Non-pigmented ciliary epithelial cell (primary cell): ENCODE data around the gene LSM10.

Experiments
- DNase-seq: peaks from one replicate; pipeline ENCODE4 v3.0.0-alpha.2; 2010; ENCODE audit warnings: low read depth

The LSM10 gene

GRCh38 chr1:36397378-36398230 lies at the start of gene LSM10:
Gene LSM10, minus strand, starts transcription at chr1:36397908. Its CDS starts 3,779 bp downstream, at chr1:36394129.
- no peak for DNase-seq

DNA sequence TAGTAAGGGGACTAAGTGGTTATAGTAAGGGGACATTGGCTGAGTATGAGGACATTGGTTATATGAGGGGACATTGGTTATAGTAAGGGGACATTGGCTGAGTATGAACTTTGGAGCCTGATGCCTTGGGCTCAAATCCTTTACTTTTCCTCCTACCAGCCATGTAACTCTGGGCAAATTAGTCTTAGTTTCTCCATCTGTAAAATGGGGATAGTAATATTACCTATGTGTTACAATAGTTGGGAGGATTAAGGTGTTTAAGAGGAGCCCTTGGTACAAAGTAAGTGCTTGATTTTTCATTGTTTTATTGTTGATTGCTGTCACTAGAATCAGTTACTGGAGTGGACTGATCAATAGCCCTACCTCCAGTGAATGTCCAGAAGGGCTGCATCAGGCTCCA lies 49.7 kb upstream of the LSM10 start:
- DNase-seq: no peak

GRCh38 chr1:36446746-36447145 lies 49.0 kb upstream of the LSM10 start:
- DNase-seq: no peak

- DNase-seq: no peak
Observed at GRCh38 chr1:36446271-36446670, 48.6 kb upstream of the LSM10 start.

DNA sequence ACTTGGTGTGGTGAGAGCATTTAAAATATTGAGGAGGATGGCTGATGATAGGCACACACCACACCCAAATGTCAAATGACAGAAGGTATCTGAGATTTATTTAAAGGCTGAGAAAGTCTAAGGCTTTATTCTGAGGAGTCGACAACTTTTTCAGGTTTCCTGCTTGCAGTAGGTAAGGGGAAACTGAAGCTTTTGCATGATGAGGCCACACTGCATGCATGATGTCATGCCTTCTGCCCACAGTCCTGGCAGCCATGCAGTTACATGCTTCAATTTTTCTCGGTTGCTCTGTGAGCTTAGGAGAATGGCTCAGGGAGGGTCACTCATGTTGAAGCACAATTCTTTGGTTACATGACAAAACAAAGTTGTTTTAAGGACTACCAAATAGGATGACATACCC lies 45.6 kb upstream of the LSM10 start:
- no peak for DNase-seq

DNA sequence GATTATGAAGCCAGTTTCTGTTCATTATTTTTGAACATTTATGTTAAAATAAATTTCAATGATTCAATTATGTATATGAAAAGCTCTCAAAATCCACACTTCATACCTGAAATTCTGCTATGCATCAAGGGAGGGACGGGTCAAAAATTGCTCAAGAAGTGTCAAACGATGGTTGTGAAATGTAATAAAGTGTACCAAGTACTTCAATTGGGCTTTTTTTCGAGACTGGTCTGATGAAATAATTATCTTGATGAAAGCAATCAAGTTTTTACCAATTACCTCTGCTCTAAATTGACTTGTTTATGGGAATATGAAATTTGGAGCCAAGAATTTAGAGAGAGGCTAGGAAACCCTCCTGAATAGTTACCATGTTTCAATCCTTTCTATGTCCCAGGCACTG lies 44.6 kb upstream of the LSM10 start:
- DNase-seq: no peak

DNA sequence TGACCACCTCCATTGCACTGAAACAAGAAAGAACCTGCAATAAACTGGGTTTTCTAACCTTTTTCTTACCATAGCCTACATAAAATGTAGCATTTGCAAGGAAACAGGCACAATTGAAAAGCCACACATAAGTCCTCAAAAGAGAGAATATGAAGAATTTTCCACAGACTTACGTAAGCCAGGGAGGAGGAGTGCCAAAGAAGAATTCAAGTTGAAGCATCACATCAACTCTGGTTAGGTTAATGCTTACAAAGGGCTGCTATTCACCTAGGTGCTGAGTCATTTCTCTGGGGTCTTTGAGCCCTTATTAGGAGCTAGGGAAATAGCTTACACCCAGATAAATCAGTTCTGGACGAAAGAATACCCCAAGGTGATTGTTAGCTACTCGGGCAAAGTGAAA lies 42.9 kb upstream of the LSM10 start:
- DNase-seq: no peak

GRCh38 chr1:36440044-36440443 lies 42.3 kb upstream of the LSM10 start:
- DNase-seq: no peak

DNA sequence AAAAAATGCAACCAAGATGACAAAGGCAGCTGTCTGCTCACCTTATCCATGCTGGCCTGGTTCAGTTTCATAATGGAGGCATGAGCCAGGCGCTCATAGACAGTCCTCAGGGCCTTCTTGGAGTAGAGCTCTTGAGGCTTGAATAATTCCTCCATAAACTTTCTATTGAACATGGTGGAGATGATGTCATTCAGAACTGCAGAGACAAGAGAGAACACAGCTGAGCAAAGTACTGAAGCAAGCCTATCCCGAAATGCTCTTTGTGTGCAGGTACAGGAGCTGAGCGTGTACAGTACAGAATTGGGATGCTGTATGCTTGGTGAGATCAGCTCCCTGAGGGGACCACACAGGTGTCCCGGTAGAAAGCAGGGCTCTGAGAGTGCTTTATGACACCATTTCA lies 41.0 kb upstream of the LSM10 start:
- DNase-seq: no peak

DNA sequence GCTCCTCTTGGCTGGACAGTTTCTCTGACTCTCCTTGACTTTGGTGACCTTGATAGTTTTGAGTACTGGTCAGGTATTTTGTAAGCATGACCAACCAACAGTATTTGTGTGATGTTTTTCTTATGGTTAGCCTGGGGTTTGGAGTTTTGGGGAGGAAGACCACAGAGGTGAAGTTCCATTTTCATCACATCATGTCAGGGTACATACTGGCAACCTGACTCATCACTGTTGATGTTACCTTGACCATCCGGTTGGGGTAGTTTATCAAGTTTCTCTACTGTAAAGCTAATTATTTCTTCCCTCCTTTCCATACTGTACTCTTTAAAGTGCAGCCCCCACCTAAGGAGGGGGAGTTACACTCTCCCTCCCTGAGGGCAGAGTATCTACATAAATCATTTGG lies 39.1 kb upstream of the LSM10 start:
- peak; percentile 41 for DNase-seq

DNA sequence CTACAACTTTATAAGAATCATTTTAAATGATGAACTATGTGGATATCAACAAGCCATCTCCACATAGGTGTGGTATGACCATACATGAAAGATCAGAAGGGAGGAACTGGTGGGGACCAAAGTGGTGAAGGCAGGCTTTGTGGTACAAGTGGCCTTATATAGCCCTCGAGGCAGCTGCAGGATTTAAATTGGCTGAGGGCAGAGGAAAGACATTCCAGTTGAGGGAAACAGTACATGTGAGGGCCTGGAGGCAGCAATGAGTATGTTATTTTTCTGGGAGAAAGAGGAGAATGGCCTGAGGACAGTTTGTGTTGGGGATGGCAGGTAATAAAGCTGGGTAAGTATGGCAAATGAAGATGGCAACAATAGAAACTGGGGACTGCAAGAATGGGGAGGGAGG lies 35.4 kb upstream of the LSM10 start:
- no peak for DNase-seq

- DNase-seq: no peak
Observed at GRCh38 chr1:36432616-36433015, 34.9 kb upstream of the LSM10 start.

DNA sequence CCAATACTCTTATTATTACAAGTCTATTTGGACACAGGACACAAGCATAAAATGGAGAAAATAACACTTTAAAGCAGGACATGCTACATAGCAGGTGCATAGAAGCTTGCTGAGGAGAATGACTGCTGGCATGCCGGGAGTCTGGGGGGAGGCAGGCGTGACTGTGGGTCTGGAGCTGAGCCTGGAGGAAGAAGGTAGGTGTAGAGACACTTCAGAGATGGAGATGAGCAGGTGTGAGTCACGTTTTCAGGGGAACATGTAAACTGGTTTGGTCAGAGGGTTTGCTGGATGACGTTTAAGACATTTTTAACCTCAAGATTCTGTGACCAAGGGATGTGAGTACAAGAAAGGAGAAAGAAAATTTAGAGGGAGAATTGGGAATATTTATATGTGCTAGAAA lies 28.1 kb upstream of the LSM10 start:
- no peak for DNase-seq

GRCh38 chr1:36421649-36422048 lies 23.9 kb upstream of the LSM10 start:
- no peak for DNase-seq

DNA sequence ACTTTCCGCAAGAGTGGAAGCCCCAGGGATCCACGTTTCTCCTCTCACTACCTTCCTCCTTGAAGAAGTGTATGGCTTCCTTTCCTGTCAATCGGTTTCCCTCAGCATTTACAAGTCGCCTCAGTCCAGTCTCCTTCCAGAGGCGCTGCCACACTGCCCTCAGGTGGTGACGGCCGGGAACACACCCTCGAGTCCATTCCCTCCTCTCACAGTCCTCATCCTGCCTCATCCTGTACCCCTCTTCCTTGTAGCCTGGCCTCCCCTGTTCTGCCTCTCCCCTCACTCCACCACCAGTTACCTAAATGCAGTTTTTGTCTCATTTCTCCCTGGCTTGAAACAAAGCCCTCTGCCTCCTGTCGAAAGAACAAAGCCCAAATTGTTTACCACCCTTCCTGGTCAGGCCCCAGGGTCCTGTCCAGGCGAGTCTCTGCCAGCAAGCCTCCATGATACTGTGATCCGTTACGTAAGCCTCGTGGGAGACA lies 23.2 kb upstream of the LSM10 start:
- peak; percentile 50 for DNase-seq

DNA sequence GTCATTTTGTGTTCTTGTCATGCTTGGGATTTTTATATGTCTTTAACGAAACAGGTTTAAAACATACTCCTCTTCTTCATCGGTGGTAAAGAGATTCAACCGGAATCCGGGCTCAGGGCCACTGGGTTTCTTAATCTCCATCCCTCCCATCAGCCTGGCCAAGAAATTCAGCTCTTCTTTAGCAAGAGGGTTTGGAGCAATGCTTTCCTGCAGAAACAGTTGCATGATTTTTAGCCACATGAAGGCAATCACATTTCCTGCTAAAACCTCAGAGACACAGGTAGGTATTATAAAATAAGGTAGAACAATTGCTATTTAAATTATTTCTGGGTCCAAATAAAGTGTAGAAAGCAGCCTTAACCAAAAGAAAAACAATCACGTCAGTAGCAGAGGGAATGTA lies 22.7 kb upstream of the LSM10 start:
- DNase-seq: no peak

- no peak for DNase-seq
Observed at GRCh38 chr1:36419569-36419968, 21.9 kb upstream of the LSM10 start.

DNA sequence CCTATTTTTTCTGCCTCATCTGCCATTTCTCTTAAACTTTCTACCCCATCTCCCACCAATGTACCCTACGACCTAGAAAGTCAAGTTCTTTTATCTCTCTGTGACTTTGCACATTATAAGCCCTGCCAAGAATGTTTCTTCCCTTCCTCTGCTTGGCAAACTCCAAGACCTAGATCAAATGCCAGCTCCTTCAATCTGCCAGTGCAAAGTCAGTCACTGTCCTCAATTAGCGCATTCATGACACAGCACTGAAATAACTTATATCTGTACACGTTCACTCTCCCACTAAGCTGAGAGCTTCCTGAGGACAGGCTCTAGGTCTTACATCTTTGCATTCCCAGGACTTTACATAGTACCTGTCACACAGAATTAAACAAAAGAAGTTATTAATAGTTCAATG lies 21.4 kb upstream of the LSM10 start:
- no peak for DNase-seq

- no peak for DNase-seq
Observed at GRCh38 chr1:36417931-36418330, 20.2 kb upstream of the LSM10 start.

DNA sequence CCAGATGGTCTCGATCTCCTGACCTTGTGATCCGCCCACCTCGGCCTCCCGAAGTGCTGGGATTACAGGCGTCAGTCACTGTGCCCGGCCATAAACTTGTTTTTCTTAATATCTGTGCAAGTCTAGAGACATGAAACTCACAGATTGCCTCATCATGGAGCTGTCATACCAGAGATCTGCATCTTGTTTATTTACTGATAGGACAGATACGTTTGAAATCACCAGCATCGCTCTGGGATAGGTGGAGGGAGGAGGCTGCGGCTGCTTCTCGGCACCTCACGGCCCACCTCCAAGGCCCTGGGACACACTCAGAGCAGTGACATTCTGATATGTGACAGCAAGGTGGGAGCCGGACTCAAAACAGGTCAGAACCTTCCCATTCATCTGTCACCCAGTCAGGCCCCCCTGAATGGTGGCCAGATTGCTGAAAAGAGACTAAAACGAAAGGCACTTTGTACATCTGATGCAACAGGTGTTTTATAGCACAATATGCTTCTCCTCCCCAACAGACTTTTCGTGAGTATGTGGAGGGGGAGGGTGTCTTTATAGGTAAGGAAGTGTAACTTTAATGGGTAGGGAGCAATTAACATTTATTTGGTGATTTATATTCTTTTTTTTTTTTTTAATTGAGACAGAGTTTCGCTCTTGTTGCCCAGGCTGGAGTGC lies 18.1 kb upstream of the LSM10 start:
- DNase-seq: no peak

DNA sequence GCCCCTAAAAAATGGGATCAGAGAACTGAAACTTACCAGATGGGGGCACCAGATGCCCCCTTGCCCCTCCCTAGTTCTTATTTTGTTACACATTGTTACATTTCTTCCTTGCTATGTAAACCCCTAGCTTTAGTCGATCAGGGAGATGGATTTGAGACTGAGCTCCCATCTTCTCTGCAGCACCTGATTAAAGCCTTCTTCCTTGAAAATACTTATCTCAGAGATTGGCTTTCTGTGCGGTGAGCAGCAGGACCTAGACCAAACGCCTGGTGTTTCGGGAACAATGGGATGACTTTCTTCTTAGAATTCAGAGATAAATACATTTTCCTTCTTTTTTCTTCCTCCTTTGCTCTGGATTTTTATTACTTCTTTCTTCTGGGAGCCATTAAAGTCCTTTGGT lies 16.7 kb upstream of the LSM10 start:
- DNase-seq: no peak

DNA sequence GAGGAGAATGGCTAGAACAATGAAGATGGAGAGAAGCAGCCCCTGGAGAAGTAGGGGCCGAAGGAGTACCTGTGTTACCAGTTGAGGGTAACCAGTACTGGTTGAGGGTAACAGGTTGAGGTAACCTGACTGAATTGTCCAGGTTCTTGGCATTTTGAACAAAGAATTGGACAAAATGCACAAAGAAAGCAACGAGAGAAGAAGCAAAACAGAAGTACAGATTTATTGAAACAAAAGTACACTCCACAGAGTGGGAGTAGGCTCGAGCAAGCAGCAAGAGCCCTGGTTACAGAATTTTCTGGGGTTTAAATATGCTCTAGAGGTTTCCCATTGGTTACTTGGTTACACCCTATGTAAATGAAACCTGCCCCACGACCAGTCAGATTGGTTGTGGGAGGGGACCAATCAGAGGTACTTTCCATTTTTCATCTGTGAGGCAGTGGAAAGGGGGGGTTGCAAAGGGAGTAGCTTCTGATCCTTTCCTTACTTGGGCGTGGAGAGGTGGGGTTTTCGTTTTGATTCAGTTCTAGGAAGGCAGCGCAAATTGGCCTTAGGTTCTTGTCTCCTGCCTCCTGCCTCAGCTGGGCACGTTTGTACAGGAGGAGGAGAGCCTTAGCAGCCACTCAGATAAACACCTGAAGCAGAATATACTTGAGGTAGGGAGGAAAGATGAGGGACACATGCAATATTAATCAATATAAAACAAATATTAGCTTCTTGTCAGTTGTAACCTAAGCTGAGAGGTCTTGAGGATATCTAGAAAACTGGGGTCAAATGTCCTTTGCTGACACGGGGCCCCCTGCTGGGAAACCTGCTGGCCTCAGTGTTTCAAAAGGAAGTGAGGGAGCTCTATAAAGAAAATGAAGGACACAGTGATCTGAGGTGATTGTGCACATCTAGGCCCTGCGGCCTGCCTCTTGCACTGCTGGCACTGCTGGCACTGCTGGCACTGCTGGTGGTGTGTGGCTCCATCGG lies 14.3 kb upstream of the LSM10 start:
- DNase-seq: no peak
